HG02588 (cell line): ENCODE measurements around the gene GPR39.

Source experiments
- ATAC-seq: cut with Tn5 transposase; IDR thresholded peaks from one replicate; pipeline ENCODE4 v1.9.1; 2021; ENCODE audit warnings: mild to moderate bottlenecking, moderate library complexity; ENCODE audit not compliant: unreplicated experiment

Gene GPR39

GRCh38 chr2:132412021-132412420 lies 4.6 kb upstream of the GPR39 start:
- ATAC-seq: no peak

- ATAC-seq: no peak
Measured at GRCh38 chr2:132414081-132414480, 2.5 kb upstream of the GPR39 start.

GRCh38 chr2:132415256-132415914 lies 1.2 kb upstream of the GPR39 start:
- ATAC-seq: no peak

- ATAC-seq: no peak
Measured at GRCh38 chr2:132415915-132416722, 486 bp upstream of the GPR39 start.

GRCh38 chr2:132417430-132418035 lies 928 bp downstream of the GPR39 start:
- no peak for ATAC-seq

- ATAC-seq: no peak
Measured at GRCh38 chr2:132419235-132419634, 2.6 kb downstream of the GPR39 start.

- no peak for ATAC-seq
Measured at GRCh38 chr2:132419941-132420340, 3.3 kb downstream of the GPR39 start.

- ATAC-seq: no peak
Measured at GRCh38 chr2:132420816-132421805, 4.5 kb downstream of the GPR39 start.

- no peak for ATAC-seq
Measured at GRCh38 chr2:132422736-132423135, 6.1 kb downstream of the GPR39 start.

- no peak for ATAC-seq
Measured at GRCh38 chr2:132424526-132425121, 8.0 kb downstream of the GPR39 start.

- no peak for ATAC-seq
Measured at GRCh38 chr2:132426033-132426432, 9.4 kb downstream of the GPR39 start.

GRCh38 chr2:132426656-132427055 lies 10.1 kb downstream of the GPR39 start:
- ATAC-seq: no peak

- ATAC-seq: no peak
Measured at GRCh38 chr2:132429351-132429750, 12.7 kb downstream of the GPR39 start.

GRCh38 chr2:132429941-132430573 lies 13.5 kb downstream of the GPR39 start:
- no peak for ATAC-seq

- ATAC-seq: no peak
Measured at GRCh38 chr2:132430895-132431294, 14.3 kb downstream of the GPR39 start.

- ATAC-seq: no peak
Measured at GRCh38 chr2:132437852-132438669, 21.5 kb downstream of the GPR39 start.

- no peak for ATAC-seq
Measured at GRCh38 chr2:132438691-132439090, 22.1 kb downstream of the GPR39 start.

- no peak for ATAC-seq
Measured at GRCh38 chr2:132439703-132440398, 23.2 kb downstream of the GPR39 start.
